Activated T-helper 9 cell treated with anti-CD3 and anti-CD28 coated beads, Interleukin-2, amount 50 U/mL, for 16 hours (primary cell): ENCODE measurements around the gene SFTA2.
"Not testable (repeated sequence)": the region's sequence is repeated elsewhere in the genome, so short reads cannot be mapped to it uniquely, and the experiment has no call there.

Experiments used
- DNase-seq: peaks from one replicate; pipeline ENCODE4 v3.0.0-alpha.2; 2020; ENCODE audit warnings: low read depth

The SFTA2 gene

DNA sequence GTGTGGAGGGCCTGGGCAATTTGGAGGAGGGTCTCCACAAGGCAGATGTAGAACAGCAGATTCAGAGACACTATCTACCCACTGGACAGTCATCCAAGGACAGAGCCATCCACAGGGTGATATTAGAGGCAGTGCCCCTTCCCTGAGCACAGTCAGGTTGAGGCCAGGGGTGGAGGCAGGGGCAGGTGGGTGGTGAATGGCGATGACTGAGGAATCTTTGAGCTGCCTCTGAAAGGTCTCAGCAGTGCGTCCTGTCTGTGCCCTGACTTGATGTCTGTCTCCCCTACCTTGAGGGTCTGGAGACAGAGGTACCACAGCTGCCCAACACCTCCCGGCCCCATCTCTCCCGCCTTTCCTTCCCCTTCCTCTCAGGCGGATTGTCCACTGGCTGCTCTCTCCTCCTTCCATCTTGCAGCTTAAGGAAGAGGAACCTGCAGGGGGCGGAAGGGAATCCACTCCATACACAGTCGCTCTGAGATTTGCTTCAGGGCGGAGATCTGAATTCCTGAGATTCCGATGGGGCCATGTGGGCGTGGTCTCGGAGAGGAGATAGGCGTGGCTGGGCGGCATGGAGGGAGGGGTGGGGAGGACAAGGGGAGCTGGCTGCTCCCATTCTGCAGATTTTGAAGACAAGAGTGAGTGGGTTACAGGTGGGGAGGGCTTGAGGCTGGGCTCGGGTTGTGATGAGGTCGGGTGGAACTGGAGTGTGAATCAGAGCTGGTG lies 10.5 kb upstream of the SFTA2 start:
- DNase-seq, result no peak

DNA sequence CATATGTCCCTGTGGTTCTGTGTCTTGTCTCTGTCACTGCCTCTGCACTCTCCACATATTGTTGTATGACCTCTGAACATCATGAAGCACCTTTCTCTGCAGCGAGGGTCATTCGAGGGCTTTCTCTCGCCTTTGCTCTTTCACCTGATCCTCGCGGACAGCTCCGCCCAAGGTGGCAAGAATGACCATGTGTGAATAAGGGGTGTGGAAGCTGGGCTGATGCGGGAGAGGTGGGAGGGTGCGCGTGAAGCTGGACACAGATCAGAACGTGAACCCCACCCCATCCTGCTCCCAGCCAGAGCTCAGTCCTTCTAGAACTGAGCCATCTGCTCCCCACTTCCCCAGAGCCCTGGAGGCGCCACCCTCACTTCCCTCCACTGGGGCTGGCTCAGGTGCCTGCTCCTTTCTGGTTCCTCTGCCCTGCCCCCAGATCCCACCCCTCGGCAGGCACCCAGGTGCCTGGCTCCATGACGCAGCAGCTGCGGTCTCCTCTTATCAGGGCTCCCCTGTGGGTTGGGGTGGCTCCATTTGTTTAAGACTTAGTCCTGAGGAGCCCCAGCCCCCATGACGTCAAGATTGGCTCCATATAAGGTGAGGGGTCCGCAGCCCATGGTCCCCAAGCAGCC lies 8.5 kb upstream of the SFTA2 start, which contains the start of gene MUCL3:
TSS of gene MUCL3 (plus strand) at position 613 of the 626 bp plus-strand sequence. CDS start 27 bp downstream, outside the sequence.
- DNase-seq, result no peak

DNA sequence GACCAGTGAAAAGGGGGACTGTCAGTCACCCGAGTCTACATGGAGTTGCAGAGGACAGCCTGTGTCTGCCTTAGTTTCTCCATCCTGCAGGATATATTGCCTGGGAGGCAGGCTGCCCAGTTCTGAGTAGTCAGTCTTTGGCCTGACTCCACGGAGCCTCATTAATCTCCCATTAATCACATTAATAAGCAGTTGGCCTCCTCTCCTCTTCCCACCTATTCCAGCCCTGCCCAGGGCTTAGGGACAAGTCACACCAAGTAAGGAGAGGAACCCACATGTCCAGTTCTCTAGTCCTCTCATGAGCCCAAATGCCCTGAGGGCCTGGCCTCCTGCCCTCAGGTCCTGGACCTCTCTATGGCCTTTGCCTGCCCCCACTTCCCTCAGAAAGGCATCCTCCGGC lies 7.5 kb upstream of the SFTA2 start:
- DNase-seq, result no peak

DNA sequence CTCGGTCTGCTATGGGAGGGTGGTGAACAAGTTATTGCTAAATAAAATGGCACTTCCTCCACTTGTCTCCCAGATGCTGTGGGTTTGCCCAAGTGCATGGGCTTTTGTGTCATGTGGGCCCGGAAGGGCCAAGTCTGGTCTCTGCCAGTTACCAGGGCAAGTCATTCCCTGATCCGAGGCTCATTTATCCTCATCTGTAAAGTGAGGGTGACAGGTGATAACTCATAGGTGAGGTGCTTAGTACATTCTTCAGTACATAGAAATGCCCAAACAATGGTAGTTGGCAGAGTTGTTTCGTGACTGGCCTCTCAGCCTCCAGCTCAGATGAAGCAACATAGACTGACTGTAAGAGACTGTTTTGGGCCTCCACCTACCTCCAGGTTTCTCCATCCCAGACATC lies 6.8 kb upstream of the SFTA2 start:
- DNase-seq, result no peak

DNA sequence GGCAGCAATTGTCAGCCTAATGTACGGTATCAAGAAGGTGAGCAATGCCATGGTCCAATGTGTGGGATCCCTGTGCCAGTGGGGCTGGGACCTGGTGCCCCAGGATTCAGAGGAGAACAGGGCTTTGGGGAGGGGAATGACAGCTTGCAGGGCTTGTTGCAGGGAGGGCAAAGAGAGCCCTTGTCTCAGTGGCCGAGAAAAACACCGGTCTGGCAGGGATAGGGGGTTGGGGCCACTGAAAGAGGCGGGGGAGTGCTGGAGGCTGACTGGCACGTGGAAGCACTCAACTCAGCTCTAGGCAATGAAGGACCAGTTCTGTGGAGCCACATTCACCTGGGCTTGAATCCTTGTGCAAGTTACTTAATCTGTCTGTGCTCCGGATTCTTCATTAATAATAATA lies 5.3 kb upstream of the SFTA2 start:
- DNase-seq, result no peak

DNA sequence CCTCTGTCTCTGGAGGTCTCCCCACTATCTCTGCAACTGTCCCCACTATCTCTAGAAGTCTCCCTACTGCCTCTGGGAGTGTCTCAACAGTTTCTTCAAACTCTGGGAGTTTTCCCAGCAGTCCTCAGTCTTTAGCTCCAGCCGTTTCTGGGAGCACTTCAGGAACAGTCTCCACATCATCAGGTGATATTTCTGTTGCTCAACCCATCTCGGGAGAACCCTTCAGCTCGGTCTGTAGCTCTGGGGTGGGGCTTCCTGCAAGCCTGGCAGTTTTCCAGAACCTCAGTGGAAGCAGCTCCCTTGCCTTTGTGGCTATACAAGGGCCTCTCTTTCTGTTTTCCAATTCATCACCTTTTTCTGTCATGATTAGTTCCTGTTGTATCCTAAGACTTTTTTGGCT lies 3.0 kb upstream of the SFTA2 start:
- no peak for DNase-seq

GRCh38 chr6:30932665-30933365 lies 845 bp upstream of the SFTA2 start:
- no peak for DNase-seq

- DNase-seq, result no peak
These were observed 698 bp downstream of the SFTA2 start for GRCh38 chr6:30931272-30931671.

DNA sequence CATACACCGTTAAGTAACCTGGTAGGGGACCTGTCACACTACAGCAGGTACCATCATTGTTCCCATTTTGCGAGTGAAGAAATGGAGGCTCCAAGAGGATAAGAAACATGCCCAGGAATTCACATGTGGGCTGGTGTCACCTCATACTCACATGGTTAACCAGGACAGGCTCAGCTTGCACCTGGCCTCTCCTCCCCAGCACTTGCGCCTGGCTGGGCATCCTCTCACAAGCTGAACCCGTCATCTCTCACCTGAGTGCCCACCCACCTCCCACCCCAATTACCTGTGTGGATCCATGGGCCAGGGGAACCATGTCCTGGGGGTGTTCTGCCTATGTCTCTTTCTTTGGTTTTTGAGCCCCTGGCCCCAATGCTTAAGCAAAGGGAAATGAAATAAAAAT lies 1.5 kb downstream of the SFTA2 start:
- DNase-seq, result no peak

- DNase-seq, result no peak
These were observed 3.3 kb downstream of the SFTA2 start for GRCh38 chr6:30928677-30929076.

DNA sequence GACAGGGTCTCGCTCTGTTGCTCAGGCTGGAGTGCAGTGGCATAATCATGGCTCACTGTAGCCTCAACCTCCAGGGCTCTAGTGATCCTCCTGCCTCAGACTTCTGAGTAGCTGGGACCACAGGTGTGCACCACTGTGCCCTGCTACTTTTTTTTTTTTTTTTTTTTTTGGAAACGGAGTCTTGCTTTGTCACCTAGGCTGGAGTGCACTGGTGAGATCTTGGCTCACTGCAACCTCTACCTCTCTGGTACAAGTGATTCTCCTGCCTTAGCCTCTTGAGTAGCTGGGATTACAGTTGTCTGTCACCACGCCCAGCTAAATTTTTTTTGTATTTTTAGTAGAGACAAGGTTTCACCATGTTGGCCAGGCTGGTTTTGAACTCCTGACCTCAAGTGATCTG lies 4.9 kb downstream of the SFTA2 start:
- not testable (repeated sequence) for DNase-seq

DNA sequence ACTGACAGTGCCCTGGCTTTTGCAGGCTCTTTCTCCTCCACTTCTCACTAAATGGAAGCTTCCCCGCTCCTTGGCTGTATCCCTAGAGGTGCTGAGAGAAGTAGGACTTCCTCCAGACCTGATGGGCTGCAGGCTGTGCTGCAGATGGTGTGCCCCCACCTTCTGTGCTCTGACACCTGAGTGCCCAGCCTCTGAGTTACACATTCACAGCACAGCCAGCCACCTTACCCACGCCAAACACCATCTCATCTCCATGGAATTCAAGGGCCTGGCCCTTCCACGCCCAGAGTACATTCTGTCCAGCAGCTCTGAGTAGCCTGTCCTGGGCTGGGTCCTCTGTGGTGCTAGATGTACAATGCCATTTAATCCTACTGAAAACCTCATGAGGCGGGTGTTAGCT lies 5.3 kb downstream of the SFTA2 start:
- no peak for DNase-seq

- not testable (repeated sequence) for DNase-seq
These were observed 7.8 kb downstream of the SFTA2 start for GRCh38 chr6:30924040-30924627.

DNA sequence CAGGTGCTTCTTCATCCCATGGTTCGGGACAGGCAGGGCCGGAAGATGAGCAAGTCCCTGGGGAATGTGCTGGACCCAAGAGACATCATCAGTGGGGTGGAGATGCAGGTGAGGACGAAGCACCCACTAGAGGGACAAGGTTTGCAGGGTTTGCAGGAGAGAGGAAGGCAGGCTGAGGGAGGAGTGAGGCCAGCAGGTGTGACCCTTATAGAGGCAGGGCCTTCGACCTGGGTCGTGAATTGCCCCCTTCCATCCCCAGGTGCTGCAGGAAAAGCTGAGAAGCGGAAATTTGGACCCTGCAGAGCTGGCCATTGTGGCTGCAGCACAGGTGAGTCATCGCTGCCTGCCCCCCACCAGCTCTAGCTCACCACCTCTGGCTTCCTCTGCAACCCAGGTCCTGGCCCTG lies 9.5 kb downstream of the SFTA2 start:
- no peak for DNase-seq

- no peak for DNase-seq
These were observed 13.3 kb downstream of the SFTA2 start for GRCh38 chr6:30918670-30919069.

GRCh38 chr6:30917487-30917886 lies 14.5 kb downstream of the SFTA2 start:
- DNase-seq, result no peak

GRCh38 chr6:30917041-30917440 lies 14.9 kb downstream of the SFTA2 start:
- DNase-seq, result no peak

GRCh38 chr6:30915591-30915946 lies 16.4 kb downstream of the SFTA2 start:
- no peak for DNase-seq

GRCh38 chr6:30914854-30915590 lies 16.9 kb downstream of the SFTA2 start:
- DNase-seq, result no peak

- peak; percentile 83 for DNase-seq
These were observed 17.7 kb downstream of the SFTA2 start, which contains the start of gene VARS2 for GRCh38 chr6:30914076-30914853. TSS of gene VARS2 (plus strand) at chr6:30914238. CDS start at chr6:30914837, 599 bp downstream.

- DNase-seq, result no peak
These were observed 18.3 kb downstream of the SFTA2 start for GRCh38 chr6:30913721-30914075.
